Loucy (cell line): ENCODE data around the gene MYRIP.

Experiments
- H2AFZ ChIP-seq: fragments of 200-600 bp; sonication (generic); 2 replicates; pipeline ENCODE4 v1.6.0; 2016; ENCODE audit warnings: antibody characterized with exemption, mild to moderate bottlenecking, low read length, moderate library complexity
- H3F3A ChIP-seq: fragments of 200-600 bp; 2 replicates; pipeline ENCODE4 v1.6.0; 2016; ENCODE audit warnings: antibody characterized with exemption, low read depth, mild to moderate bottlenecking
- H3K27me3 ChIP-seq: fragments of 200-600 bp; sonication (generic); 2 replicates; pipeline ENCODE4 v1.6.1; 2014; ENCODE audit warnings: low read length, mild to moderate bottlenecking; ENCODE audit not compliant: insufficient read depth, poor library complexity, severe bottlenecking
- H3K36me3 ChIP-seq: fragments of 200-600 bp; sonication (generic); 2 replicates; pipeline ENCODE4 v1.6.1; 2016; ENCODE audit warnings: low read length; ENCODE audit not compliant: insufficient read depth
- H3K4me1 ChIP-seq: fragments of 200-600 bp; sonication (generic); 2 replicates; pipeline ENCODE4 v1.5.1; 2014; ENCODE audit warnings: low read length, mild to moderate bottlenecking; ENCODE audit not compliant: insufficient read depth, poor library complexity, severe bottlenecking
- H3K4me2 ChIP-seq: fragments of 200-600 bp; sonication (generic); 2 replicates; pipeline ENCODE4 v1.6.0; 2014; ENCODE audit warnings: antibody characterized with exemption, low read length, low read depth, mild to moderate bottlenecking; ENCODE audit not compliant: poor library complexity, severe bottlenecking
- H3K4me3 ChIP-seq: fragments of 200-600 bp; sonication (generic); 2 replicates; pipeline ENCODE4 v1.5.1; 2014; ENCODE audit warnings: low read length, mild to moderate bottlenecking, mixed read lengths; ENCODE audit not compliant: poor library complexity, severe bottlenecking
- H3K79me2 ChIP-seq: fragments of 200-600 bp; sonication (generic); 2 replicates; pipeline ENCODE4 v1.6.1; 2014; ENCODE audit warnings: low read length; ENCODE audit not compliant: insufficient read depth
- H3K9ac ChIP-seq: fragments of 200-600 bp; sonication (generic); 2 replicates; pipeline ENCODE4 v1.6.0; 2014; ENCODE audit warnings: mild to moderate bottlenecking, low read depth, low read length, moderate library complexity; ENCODE audit not compliant: poor library complexity, severe bottlenecking
- H3K9me2 ChIP-seq: fragments of 200-600 bp; sonication (generic); replicated peaks from 2 replicates; pipeline ENCODE4 v1.6.1; 2016; ENCODE audit warnings: low read depth, low read length, mixed read lengths
- H3K9me3 ChIP-seq: fragments of 200-600 bp; sonication (generic); 2 replicates; pipeline ENCODE4 v1.6.1; 2014; ENCODE audit warnings: mild to moderate bottlenecking, antibody characterized with exemption, low read length, low read depth; ENCODE audit not compliant: insufficient read depth
- H4K20me1 ChIP-seq: fragments of 200-600 bp; sonication (generic); 2 replicates; pipeline ENCODE4 v1.6.0; 2014; ENCODE audit warnings: antibody characterized with exemption, low read length, mild to moderate bottlenecking; ENCODE audit not compliant: insufficient read depth, poor library complexity, severe bottlenecking
- EZH2phosphoT487 ChIP-seq: fragments of 200-600 bp; IDR thresholded peaks from 2 replicates; pipeline ENCODE4 v1.6.1; 2018; ENCODE audit warnings: antibody characterized with exemption, mild to moderate bottlenecking, moderate library complexity, borderline replicate concordance
- TF ChIP-seq, protein P1 (sequence below): fragments of 200-600 bp; sonication (generic); conservative IDR thresholded peaks from 2 replicates; pipeline ENCODE4 v1.5.1; 2014; ENCODE audit warnings: mild to moderate bottlenecking, antibody characterized with exemption, low read length

MYRIP gene

DNA sequence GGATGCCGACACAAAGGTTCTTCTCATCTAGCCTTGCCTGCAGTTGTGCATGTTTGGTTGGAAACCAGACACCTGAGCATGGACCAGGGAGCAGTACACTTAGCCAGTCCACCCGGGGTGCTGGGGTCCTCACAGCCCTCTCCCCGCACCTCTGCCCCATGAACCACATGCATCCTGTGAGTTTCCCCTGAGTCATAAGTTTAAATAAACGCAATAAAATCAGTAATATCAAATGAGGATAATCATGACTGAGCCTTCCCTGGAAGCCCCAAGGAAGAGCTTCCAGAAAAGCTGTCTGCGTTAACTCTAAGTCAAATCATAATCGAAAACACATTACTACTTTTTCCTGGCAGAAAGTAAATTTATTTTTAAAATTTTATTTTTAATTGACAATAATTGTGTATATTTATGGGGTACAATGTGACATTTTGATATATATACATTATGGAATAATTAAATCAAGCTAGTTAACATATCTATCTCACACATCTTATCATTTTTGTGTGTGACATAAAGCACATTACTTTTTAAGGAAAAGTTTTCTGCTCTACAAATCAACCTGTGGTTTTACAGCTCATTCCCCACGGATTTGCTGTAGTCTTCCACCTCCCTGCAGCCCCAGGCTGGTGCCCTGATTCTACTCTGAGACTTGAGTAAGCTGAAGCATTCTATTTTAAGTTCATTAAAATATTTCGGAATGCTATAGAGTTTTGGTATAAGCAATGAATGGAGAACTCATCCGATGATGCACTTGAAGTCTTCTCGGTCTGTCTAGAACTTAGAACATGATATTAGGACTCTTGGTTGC lies 334.1 kb downstream of the MYRIP start:
- no peaks in the 10 kb centered on the region for H4K20me1 ChIP-seq
- no peak overlapping the region for H3K4me2 ChIP-seq
- H3K4me3 ChIP-seq, result no peak overlapping the region
- no peak overlapping the region for H3K9ac ChIP-seq
- H3K9me3 ChIP-seq, result no peaks in the 10 kb centered on the region
- H3F3A ChIP-seq, result no peaks in the 10 kb centered on the region
- no peak overlapping the region for H2AFZ ChIP-seq
- H3K79me2 ChIP-seq, result no peaks in the 10 kb centered on the region
- TF ChIP-seq EZH2phosphoT487, result no peak
- TF ChIP-seq, protein P1, sequence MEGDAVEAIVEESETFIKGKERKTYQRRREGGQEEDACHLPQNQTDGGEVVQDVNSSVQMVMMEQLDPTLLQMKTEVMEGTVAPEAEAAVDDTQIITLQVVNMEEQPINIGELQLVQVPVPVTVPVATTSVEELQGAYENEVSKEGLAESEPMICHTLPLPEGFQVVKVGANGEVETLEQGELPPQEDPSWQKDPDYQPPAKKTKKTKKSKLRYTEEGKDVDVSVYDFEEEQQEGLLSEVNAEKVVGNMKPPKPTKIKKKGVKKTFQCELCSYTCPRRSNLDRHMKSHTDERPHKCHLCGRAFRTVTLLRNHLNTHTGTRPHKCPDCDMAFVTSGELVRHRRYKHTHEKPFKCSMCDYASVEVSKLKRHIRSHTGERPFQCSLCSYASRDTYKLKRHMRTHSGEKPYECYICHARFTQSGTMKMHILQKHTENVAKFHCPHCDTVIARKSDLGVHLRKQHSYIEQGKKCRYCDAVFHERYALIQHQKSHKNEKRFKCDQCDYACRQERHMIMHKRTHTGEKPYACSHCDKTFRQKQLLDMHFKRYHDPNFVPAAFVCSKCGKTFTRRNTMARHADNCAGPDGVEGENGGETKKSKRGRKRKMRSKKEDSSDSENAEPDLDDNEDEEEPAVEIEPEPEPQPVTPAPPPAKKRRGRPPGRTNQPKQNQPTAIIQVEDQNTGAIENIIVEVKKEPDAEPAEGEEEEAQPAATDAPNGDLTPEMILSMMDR, result no peak
- H3K9me2 ChIP-seq, result no peaks in the 10 kb centered on the region
- no peaks in the 10 kb centered on the region for H3K36me3 ChIP-seq
- H3K27me3 ChIP-seq, result no peaks in the 10 kb centered on the region
- H3K4me1 ChIP-seq, result peaks cover 10% of the 10 kb centered on the region

DNA sequence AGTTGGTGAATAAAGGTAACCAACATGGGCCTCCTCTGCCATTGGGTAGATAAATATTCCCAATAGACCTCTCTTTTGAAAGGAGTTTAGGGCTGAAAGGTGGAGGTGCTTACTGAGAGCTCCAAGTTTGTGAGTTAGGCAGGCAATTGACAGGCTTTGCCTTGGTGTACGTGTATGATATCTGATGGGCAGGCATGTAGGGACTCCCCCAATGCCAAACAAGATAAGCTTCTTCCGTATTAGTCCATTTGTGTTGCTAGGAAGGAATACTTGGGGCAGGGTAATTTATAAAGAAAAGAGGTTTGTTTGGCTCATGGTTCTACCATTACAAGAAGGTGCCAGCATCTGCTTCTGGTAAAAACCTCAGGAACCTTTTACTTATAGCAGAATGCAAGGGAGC lies 339.4 kb downstream of the MYRIP start:
- Histone ChIP-seq H3K36me3 (no peaks in the 10 kb centered on the region), H3K79me2 (no peaks in the 10 kb centered on the region), H3K9ac (no peak overlapping the region), H2AFZ (no peak overlapping the region), H3K9me3 (no peaks in the 10 kb centered on the region), H3K27me3 (no peaks in the 10 kb centered on the region), H3K4me2 (no peak overlapping the region), H4K20me1 (no peaks in the 10 kb centered on the region), H3K9me2 (no peaks in the 10 kb centered on the region), H3K4me3 (no peak overlapping the region), H3F3A (no peaks in the 10 kb centered on the region), H3K4me1 (peaks cover 10% of the 10 kb centered on the region)
- TF ChIP-seq, protein P1, result no peak
- no peak for TF ChIP-seq EZH2phosphoT487

DNA sequence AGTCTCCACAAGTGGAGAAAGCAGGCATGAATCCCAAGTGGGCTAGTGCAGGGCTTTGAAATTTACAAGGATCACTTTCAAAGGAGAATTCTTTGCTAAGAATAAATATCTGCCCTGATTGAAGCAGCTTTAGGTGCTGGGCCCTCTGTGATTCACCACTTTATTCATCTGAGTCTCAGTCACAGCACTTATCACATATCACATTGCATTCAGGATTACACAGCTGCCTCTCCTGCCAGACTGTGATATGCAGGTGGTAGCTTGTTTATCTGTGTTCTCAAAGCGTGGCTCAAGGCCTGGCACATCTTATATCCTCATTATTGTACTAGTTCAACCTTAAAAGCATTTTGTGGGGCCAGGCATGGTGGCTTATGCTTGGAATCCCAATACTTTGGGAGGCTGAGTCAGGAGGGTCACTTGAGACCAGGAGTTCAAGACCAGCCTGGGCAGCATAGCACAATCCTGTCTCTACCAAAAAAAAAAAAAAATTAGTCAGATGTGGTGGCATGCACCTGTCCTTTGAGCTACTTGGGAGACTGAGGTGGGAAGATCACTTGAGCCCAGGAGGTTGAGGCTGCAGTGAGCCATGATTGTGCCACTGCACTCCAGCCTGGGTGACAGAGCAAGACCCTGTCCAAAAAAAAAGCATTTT lies 343.2 kb downstream of the MYRIP start:
- Histone ChIP-seq H3K9ac (no peak overlapping the region), H3K9me2 (no peaks in the 10 kb centered on the region), H3K4me3 (no peak overlapping the region), H3K4me2 (no peak overlapping the region), H3K27me3 (no peaks in the 10 kb centered on the region), H3K4me1 (no peaks in the 10 kb centered on the region), H3K79me2 (no peaks in the 10 kb centered on the region), H3F3A (no peaks in the 10 kb centered on the region), H3K9me3 (no peaks in the 10 kb centered on the region), H3K36me3 (no peaks in the 10 kb centered on the region), H2AFZ (no peak overlapping the region), H4K20me1 (no peaks in the 10 kb centered on the region)
- TF ChIP-seq, protein P1, result no peak
- TF ChIP-seq EZH2phosphoT487, result no peak
